T-helper 2 cell treated with Interferon-gamma antibody and Interleukin-4, amounts not matched to agents 100 ng/mL and 5 ng/mL, for 36 hours (primary cell): ENCODE results near the gene IMMP2L. TPM values are rescaled to one million over a fixed set of nuclear protein-coding genes. Genes with fewer than 3 reads are reported as not detected.
"Not testable (repeated sequence)": the region's sequence is repeated elsewhere in the genome, so short reads cannot be mapped to it uniquely, and the experiment has no call there.

Source experiments
- intact Hi-C: fragments of 100-400 bp; cut with micrococcal nuclease; formaldehyde crosslinking; loops from one replicate; pipeline ENCODE4 v1.15.1; 2023
- total RNA-seq: library from RNA; stranded (reverse); gene quantifications from 2 replicates; pipeline ENCODE4 v1.2.3, GENCODE V29; 2022

IMMP2L gene
- total RNA-seq, 1 donor from 2014 or later: 8.0 TPM

DNA sequence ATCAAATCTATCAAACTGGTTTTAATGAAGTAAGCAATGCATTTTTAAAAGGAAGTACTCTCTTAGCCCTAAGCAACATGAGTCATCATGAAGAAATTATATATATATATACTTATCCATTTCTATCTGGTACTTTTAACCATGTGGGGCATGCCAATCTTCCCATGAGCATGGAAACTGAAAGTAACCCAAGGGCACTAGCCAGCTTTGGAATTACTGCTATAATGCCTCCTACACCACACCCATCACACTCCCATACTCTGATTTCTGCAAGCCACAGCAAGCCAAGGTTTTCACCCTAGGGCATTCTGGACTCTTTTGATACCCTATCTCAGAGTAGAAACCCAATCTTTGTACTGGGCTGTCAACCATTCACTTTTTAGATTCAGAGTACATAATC lies 204.6 kb downstream of the IMMP2L start:
- intact Hi-C loops: no loop called here

DNA sequence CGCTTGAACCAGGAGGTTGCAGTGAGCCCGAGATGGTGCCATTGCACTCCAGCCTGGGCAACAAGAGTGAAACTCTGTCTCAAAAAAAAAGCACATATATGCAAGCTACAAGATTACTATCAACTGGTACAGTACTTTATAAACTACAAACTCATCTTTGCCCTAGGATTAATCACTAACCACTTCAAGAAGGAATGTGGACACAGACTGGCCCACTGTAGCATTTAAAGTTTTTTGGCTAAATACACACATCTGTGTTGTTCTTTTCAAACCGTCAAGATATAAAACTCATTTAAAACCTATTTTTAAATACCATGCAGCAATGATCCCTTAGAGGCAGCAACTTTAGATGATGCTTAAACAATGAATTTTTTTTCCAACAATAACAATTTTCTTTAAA lies 205.4 kb downstream of the IMMP2L start:
- intact Hi-C loops: no loop called here

DNA sequence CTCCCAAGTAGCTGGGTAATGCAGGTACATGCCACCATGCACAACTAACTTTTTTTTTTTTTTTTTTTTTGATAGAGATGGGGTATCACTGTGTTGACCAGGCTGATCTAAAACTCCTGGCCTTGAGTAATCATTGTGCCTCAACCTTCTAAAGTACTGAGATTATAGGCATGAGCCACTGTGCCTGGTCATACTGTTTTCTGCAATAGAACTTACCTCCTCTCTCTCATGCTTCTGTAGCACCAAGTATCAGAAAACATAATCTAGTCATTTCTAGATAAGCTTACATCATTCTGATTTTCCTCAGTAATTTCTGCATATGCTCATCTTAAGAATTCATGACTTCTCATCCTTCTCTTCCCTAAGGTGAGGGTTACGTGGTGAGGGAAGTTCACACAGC lies 210.0 kb downstream of the IMMP2L start:
- intact Hi-C loops: no loop called here

DNA sequence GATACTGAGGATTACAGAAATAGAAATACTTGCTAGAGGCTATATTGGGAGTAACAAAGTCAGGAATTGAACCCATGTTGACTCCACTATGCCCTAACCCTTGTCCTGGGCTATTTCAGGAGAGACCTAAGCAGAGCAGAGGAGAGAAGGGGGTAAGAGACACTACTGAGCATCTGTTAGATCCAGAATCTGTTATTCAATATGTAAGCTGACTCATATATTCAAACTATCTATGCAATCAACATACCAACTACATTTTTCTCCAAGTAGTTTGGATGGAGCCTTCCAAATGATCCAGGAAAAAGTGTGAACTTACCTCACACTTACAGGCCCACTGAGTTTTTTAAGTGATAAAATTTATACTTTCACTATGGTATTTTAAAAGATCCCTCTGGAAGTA lies 216.1 kb downstream of the IMMP2L start:
- intact Hi-C loops: no loop called here

DNA sequence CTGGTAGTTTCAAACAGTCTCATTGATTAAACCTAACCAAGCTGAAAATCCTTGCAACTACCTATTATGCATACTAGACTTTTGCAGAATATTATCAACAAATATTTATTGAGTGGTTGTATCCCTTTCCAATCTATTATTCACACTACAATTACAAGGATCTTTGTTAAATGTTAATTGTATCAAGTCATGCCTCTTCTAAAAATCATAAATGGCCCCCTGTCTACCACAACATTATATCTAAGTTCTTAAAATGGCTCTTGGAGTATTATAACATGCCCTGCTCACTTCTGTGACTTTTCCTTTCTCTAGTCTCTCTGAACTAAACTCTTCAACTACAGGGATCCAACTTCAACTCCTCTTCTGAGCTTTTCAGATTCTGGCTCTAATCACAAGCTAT lies 219.3 kb downstream of the IMMP2L start:
- intact Hi-C loops: no loop called here

DNA sequence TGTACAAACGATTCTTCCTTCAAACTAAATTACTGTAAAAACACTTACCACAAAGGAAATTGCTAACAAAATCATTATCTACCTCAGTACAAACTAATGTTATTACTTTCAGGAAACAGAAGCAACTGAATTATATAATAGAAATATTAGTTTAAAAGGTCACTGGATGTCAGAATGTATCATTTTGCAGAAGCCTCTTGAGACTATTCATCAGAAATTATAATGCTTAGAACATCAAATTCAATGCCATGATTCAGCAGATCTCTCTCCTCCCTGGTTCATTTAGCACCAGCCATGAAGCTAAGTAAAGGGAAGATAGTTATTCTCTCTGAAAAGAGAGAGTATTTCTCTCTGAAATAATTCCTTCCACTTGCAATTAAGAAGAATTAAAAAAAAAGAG lies 223.3 kb downstream of the IMMP2L start:
- intact Hi-C loops: no loop called here

DNA sequence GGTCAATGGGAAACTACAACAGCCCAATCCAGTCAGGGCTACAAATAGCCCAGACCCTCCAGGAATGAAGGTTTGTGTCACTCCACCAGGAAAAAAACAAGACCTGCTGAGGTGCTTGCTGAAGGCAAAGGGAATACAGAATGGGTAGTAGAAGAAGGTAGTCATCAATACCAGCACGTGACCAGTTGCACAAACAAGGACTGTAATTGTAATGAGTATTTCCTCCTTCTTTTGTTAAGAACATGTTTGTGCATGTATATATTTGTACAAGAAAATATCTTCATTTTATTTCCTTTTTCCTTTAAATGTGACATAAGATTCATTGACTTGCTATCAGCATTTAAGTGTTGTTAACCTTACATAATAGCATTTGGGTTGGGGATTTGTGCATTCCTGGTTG lies 229.3 kb downstream of the IMMP2L start:
- intact Hi-C loops: no loop called here

DNA sequence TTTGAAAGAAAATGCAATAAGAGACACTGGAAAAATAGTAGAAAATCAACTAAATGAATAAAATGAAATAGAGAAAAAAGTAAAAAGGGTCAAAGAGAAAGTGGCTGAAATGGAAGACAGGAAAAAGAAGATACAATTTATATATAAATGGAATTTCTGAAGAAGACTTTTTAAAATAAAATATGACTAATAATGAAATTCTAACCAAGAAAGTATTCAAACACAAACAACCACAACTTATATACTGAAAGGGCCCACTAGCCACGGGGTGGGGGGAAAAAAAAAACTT lies 232.1 kb downstream of the IMMP2L start:
- intact Hi-C loops: no loop called here

DNA sequence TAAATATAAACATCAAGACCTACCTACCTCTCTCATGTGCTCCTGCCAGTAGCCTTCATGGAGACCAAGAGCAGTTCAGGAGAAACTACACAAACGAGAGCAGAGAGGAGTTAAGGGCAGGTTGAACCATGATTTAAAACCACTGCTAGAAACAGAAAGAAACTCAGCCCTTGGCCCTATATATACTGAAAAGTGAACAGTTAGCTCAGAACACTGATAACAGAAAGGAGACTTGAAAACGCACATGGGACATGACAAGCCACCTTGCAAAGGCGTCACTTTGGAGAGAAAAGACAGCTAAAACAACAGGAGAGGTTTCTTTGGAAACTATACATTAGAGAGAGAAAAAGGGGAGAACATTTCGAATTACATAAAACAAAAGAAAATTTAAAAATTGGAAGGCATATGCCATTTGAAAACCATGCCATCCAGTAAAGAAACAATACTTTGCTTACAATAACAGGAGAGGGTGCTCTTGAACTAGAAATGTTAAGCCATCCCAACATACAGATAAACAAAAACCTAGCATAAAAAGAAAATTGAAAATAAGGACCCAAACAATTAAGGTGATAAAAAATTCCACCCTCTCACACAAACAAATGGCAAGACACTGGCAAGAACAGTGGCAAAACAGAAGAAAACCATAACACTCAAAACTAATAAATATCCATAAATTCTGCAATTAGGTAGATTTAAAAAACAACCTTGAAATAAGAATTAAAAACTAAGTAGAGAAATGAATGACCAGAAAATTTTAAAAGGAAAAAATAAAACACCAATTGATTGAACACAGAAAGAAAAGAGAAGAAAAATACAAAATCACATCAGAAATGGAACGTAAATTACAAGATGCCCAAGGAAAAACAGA lies 232.7 kb downstream of the IMMP2L start:
- intact Hi-C loops: no loop called here

DNA sequence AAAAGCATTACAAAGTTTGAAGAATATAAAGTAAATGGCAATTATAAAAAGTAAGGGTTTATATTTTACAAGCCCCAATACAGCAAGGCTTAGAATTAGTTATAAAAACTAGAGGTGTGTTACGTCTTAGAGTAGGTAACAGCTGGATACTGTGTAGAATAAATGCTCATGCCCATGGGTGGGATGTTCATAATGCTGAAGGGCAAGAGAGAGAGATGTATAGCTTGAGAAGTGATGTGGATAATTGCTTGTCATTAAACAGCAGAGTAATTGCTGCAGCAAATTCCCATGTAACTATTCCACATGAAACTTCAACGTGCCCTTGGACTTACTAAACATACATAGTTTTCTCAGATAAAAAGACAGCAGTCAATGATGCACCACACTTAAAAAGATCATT lies 233.8 kb downstream of the IMMP2L start:
- intact Hi-C loops: no loop called here

DNA sequence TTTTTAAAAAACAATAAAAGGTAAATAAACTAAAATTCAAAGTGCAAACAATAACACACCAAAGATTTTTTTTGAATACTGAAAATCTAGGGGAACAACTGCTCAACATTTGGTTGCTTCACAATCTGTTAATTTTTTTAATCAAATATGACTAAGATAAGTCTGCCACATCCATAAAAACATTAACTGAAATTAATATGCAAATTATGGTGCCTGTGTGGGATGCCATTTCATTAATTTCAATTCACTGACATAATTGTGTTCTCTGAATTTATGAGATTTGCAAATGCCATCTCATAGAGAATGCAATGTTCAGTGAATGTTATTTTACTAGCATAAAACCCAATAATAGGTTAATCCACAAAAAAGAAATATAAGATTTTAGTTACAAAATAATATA lies 237.5 kb downstream of the IMMP2L start:
- intact Hi-C loops: no loop called here

DNA sequence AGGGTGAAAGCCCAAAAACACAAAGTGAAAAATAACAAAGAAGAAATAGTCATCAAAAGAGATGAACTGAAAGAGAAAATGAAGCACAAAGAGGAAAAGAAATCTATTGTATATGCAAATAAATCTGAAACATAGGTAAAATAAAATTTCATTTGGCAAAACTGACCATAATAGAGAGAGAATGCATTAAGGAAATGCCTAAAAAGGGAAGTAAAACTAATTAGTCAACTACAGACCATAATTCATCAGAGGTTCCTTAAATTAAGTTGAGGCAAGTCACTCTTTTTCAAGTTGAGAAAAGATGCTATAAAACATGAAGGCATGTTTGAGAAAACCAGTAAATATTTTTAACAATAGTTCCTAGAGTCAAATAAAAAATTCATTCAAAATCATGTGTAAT lies 238.1 kb downstream of the IMMP2L start:
- intact Hi-C loops: no loop called here

DNA sequence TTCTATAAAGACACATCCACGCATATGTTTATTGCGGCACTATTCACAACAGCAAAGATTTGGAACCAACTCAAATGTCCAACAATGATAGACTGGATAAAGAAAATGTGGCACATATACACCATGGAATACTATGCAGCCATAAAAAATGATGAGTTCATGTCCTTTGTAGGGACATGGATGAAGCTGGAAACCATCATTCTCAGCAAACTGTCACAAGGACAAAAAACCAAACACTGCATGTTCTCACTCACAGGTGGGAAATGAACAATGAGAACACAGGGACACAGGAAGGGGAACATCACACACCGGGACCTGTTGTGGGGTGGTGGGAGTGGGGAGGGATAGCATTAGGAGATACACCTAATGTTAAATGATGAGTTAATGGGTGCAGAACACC lies 238.6 kb downstream of the IMMP2L start:
- intact Hi-C loops: not testable (repeated sequence)

DNA sequence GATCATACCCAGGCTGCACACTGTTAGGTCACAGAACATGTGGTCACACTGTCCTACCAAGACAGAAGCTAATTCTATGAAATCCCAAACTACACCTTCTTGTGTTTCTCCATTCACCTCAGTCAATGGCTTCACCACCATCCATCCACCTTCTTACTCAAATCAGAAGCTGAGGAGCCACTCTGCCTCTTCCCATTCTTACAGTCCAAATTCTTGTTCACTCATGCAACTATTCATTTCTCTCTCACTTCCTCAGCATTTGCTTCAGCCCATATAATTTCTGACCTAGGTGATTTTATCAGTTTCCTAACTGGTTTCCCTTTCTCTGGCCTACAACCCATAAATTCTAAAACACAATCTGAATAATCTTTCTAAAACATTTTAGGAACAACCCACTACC lies 242.2 kb downstream of the IMMP2L start:
- intact Hi-C loops: no loop called here

DNA sequence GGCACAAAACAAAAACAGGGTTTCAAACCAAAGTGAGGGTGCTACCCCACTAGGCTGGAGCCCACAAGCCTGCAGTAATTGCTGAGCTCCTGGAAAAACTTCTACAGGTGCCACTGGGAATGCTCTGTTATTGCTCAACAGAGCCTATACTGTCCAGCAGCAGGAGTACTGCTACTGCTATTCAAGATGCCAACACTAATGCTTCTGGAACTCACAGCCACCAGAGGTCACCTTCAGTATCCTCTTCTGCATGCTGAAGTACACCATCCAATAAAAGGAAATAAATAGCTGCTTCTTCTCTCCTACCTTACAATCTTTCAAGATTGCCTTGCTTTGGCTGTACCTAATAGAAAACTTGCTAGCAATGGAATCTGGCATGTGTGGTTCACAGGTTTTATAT lies 249.3 kb downstream of the IMMP2L start:
- intact Hi-C loops: no loop called here

DNA sequence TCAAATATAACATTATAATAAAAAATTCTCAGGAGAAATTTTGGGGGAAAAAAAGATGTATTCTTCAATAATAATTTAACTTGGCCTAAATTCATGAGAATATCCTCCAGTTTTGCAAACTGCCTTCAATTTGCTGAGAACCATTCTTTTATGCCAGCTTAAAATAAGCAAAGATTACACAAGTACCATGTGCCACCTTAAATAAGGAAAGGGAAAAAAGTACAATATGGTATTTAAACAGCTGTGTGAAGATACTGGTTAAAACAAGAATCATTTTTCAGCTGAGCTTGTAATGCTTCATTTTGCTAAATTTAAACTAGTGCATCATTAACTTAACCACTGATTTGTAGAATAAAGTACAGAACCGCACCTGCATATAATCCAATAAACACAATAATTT lies 253.6 kb downstream of the IMMP2L start:
- intact Hi-C loops: no loop called here

DNA sequence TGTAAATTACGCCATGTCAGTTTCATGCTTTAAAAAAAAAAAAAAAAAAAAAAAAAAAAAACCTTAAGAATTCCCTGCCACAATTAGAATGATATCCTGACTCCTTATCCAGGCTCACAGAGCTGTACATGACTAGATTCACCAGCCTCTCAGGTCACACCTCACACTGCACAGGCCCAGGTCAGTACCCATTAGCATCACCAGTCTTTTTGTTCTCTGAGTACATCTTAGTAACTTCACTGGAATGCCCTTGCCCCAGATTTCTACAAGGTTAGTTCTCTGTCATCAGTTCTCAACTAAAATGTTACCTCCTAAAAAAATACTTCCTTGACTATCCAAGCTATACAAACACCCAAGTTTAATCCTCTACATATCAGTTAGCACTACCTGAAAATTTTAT lies 260.4 kb downstream of the IMMP2L start:
- intact Hi-C loops: no loop called here

DNA sequence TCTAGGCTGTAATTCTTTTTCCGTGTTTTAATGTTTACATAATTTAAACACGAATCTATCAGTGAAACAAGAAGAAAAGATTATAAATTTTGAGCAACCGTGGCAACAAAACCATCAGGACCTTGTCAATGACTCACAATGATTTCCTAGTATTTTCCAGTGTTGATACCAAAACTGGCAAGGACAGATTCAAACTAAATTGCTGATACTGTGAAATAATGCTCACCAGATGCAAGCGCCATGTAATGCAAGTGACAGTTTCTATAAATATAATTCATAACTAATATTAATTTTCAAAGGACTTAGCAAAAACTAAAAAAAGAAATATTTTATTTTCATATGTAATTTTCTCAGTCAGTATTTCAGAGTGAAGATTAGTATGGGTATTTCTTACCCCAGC lies 267.8 kb downstream of the IMMP2L start:
- intact Hi-C loops: no loop called here

DNA sequence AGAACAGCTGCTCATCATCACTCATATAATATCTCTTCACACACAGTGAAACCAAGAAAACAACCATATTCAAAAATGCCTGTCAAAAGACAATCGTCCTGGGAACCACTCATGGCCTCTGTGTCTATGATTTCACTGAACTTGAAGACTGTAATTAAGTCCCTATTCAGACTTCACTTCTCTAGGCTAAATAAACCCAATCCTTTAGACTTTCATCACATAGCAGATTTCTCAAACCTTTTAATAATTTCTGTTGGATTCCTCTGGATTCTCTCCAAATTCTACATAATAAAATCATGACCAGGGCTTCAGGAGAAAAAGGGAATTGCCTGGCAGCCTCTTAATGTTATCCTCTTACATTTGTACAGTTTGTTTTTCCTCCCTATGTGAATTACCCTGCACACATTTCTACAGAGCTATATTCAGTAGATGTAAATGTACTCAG lies 270.2 kb downstream of the IMMP2L start:
- intact Hi-C loops: no loop called here

DNA sequence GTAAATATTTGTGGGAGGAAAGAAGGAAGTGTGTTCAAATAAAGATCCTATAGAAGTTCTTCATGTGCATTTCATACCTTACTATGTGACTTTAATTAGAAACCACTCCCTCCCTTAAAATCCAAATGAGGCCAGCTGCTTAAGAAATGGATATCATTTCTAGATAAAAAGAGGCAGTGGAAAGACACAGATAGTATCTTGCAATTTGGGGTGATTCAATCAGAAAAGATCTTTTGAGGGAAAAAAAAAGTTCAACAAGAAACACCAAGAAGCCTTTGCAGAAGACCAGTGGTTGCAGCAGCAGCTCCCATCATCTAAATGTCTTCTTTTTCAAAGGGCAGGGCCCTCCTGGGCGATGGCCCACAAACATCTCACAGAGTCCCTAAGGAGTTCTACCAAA lies 271.3 kb downstream of the IMMP2L start:
- intact Hi-C loops: no loop called here

DNA sequence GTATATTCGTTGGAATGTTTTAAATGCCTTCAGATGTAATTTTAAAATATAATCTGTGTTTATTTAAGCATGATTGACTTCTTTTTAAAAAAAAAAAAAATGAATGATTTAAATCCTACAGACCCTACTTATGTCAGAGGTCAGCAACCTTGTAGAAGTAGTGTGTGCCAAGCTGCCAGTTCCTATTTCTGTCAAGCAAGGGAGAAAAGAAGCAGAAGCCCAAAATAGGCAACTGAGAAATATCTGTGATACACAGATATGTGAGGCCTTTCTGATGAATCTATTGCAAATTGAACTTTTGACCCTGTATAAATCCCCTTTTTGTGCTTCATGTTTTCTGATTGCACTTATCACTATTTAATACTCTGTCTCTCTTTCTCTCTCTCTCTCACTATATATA lies 271.9 kb downstream of the IMMP2L start:
- intact Hi-C loops: no loop called here

DNA sequence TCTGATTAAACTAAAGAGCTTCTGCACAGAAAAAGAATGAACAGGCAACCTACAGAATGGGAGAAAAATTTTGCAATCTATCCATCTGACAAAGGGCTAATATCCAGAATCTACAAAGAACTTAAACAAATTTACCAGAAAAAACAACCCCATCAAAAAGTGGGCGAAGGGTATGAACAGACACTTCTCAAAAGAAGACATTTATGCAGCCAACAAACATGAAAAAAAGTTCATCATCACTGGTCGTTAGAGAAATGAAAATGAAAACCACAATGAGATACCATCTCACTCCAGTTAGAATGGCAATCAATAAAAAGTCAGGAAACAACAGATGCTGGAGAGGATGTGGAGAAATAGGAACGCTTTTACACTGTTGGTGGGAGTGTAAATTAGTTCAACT lies 273.9 kb downstream of the IMMP2L start:
- intact Hi-C loops: not testable (repeated sequence)

DNA sequence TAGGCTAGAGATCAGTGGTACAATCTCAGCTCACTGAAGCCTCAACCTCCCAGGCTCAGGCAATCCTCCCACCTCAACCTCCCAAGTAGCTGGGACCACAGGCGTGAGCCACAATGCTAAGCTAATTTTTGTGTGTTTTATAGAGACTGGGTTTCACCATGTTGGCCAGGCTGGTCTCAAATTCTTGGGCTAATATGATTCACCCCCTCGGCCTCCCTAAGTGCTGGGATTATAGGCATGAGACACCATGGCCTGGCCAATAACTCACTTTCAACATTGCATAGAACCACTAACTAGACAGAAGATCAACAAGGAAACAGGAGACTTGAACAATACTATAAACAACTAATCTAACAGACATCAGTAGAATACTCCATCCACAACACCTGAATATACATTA lies 279.7 kb downstream of the IMMP2L start:
- intact Hi-C loops: no loop called here

DNA sequence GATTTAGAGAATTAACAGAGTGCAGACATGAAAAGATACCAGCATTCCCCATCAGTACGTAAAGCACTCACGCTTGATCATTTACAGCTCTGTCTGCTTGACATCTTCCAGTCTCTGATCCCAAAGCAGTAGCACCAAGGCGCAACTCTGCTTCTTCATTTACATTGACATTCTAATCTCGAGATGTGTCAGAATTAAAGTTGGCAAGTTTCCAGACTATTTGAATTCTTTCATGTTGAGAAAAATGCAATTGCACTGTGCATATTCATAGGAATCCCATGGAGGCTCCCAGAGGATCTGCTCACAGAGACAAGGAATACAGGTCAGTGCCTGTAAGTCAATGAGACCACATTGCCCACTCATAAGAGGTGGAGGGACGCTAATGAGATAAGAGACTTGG lies 287.4 kb downstream of the IMMP2L start:
- intact Hi-C loops: no loop called here
